Measurements from ENCODE around the gene ANO6. TPM values are rescaled to one million over a fixed set of nuclear protein-coding genes. Genes with fewer than 3 reads are reported as not detected.

ANO6 gene
- total RNA-seq, 3 donors from 2014 or later (not counting 1 experiment from before 2014, with no cell fraction given), result 26.6 to 31.0 (median 30.4) TPM

DNA sequence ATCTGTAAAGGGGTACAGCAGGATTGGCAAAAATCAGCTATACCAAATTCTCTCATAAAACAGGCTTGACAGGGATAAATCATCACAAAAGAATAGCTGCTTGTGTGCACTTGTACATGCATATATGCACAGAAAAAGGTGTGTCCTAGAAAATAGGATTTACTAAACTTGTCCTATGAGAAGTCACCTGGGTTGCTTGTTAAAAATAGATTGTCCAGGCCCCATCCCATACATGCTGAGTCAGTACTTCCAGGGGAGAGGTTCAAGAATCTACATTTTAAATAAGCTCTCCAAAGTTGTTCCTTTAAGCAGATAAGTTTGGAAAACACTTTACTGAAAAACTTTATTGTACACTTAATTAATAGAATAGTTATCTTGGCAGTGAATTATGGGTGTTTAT, 123.1 kb downstream of the ANO6 start:
- Mint-ChIP-seq H3K27me3 (ENCODE audit: low read depth in 2 of 2) (no peaks in the 10 kb centered on the region), H3K4me1 (no peaks in the 10 kb centered on the region), H3K36me3 (no peaks in the 10 kb centered on the region), H3K9me3 (no peaks in the 10 kb centered on the region), H3K4me3 (no peak overlapping the region), H3K27ac (no peak overlapping the region)
- TF ChIP-seq, protein P1, sequence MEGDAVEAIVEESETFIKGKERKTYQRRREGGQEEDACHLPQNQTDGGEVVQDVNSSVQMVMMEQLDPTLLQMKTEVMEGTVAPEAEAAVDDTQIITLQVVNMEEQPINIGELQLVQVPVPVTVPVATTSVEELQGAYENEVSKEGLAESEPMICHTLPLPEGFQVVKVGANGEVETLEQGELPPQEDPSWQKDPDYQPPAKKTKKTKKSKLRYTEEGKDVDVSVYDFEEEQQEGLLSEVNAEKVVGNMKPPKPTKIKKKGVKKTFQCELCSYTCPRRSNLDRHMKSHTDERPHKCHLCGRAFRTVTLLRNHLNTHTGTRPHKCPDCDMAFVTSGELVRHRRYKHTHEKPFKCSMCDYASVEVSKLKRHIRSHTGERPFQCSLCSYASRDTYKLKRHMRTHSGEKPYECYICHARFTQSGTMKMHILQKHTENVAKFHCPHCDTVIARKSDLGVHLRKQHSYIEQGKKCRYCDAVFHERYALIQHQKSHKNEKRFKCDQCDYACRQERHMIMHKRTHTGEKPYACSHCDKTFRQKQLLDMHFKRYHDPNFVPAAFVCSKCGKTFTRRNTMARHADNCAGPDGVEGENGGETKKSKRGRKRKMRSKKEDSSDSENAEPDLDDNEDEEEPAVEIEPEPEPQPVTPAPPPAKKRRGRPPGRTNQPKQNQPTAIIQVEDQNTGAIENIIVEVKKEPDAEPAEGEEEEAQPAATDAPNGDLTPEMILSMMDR (IDR thresholded peaks at IDR 0.05), result no peak
- H3K36me3 ChIP-seq (ENCODE audit: control insufficient read depth, insufficient read depth, low read length), result peaks cover 4% of the 10 kb centered on the region
- H3K27me3 ChIP-seq (ENCODE audit: control insufficient read depth, insufficient read depth, low read length), result no peaks in the 10 kb centered on the region
- H3K4me1 ChIP-seq (ENCODE audit: control insufficient read depth, insufficient read depth, low read length), result no peaks in the 10 kb centered on the region
- no peak overlapping the region for H3K4me3 ChIP-seq (ENCODE audit: low read length)
- no peak for DNase-seq
- no peak overlapping the region for H3K27ac ChIP-seq (ENCODE audit: low read length)
- no peak for ATAC-seq
- no peaks in the 10 kb centered on the region for H3K9me3 ChIP-seq (ENCODE audit: control insufficient read depth, insufficient read depth, low read length)
- intact Hi-C loops (cut with micrococcal nuclease), result no loop called here

- Mint-ChIP-seq H3K4me3 (no peak overlapping the region), H3K36me3 (no peaks in the 10 kb centered on the region), H3K9me3 (no peaks in the 10 kb centered on the region), H3K27ac (no peak overlapping the region), H3K4me1 (no peaks in the 10 kb centered on the region), H3K27me3 (ENCODE audit: low read depth in 2 of 2) (no peaks in the 10 kb centered on the region)
- DNase-seq, result no peak
- no peaks in the 10 kb centered on the region for H3K27me3 ChIP-seq (ENCODE audit: control insufficient read depth, insufficient read depth, low read length)
- H3K9me3 ChIP-seq (ENCODE audit: control insufficient read depth, insufficient read depth, low read length), result no peaks in the 10 kb centered on the region
- ATAC-seq, result no peak
- H3K27ac ChIP-seq (ENCODE audit: low read length), result no peak overlapping the region
- H3K36me3 ChIP-seq (ENCODE audit: control insufficient read depth, insufficient read depth, low read length), result peaks cover 4% of the 10 kb centered on the region
- H3K4me3 ChIP-seq (ENCODE audit: low read length), result no peak overlapping the region
- intact Hi-C loops (cut with micrococcal nuclease), result no loop called here
- WGBS (ENCODE audit: insufficient coverage), result 91% methylated on average over 3 of the region's 3 CpGs
- TF ChIP-seq, protein P1 (IDR thresholded peaks at IDR 0.05), result no peak
- H3K4me1 ChIP-seq (ENCODE audit: control insufficient read depth, insufficient read depth, low read length), result no peaks in the 10 kb centered on the region
These were observed 126.3 kb downstream of the ANO6 start for GRCh38 chr12:45342171-45342570.

- TF ChIP-seq, protein P1 (IDR thresholded peaks at IDR 0.05), result no peak
- no peaks in the 10 kb centered on the region for H3K9me3 ChIP-seq (ENCODE audit: control insufficient read depth, insufficient read depth, low read length)
- H3K36me3 ChIP-seq (ENCODE audit: control insufficient read depth, insufficient read depth, low read length), result peaks cover 4% of the 10 kb centered on the region
- no peaks in the 10 kb centered on the region for H3K9me3 Mint-ChIP-seq
- ATAC-seq (no peak), DNase-seq (no peak)
- intact Hi-C loops (cut with micrococcal nuclease), result no loop called here
- no peaks in the 10 kb centered on the region for H3K36me3 Mint-ChIP-seq
- no peaks in the 10 kb centered on the region for H3K4me1 ChIP-seq (ENCODE audit: control insufficient read depth, insufficient read depth, low read length)
- no peak overlapping the region for H3K4me3 Mint-ChIP-seq
- H3K27ac ChIP-seq (ENCODE audit: low read length), result no peak overlapping the region
- no peaks in the 10 kb centered on the region for H3K27me3 ChIP-seq (ENCODE audit: control insufficient read depth, insufficient read depth, low read length)
- 97% methylated on average over 2 of the region's 2 CpGs for WGBS (ENCODE audit: insufficient coverage)
- H3K27me3 Mint-ChIP-seq (ENCODE audit: low read depth in 2 of 2), result no peaks in the 10 kb centered on the region
- no peaks in the 10 kb centered on the region for H3K4me1 Mint-ChIP-seq
- H3K27ac Mint-ChIP-seq, result no peak overlapping the region
- H3K4me3 ChIP-seq (ENCODE audit: low read length), result no peak overlapping the region
These were observed 127.0 kb downstream of the ANO6 start for GRCh38 chr12:45342848-45343247.

GRCh38 chr12:45343269-45344051, 127.6 kb downstream of the ANO6 start:
- Mint-ChIP-seq H3K27me3 (ENCODE audit: low read depth in 2 of 2) (no peaks in the 10 kb centered on the region), H3K36me3 (no peaks in the 10 kb centered on the region), H3K4me3 (no peak overlapping the region), H3K9me3 (no peaks in the 10 kb centered on the region), H3K4me1 (no peaks in the 10 kb centered on the region), H3K27ac (no peak overlapping the region)
- no peak for ATAC-seq
- H3K27ac ChIP-seq (ENCODE audit: low read length), result no peak overlapping the region
- no peak overlapping the region for H3K4me3 ChIP-seq (ENCODE audit: low read length)
- no peaks in the 10 kb centered on the region for H3K9me3 ChIP-seq (ENCODE audit: control insufficient read depth, insufficient read depth, low read length)
- TF ChIP-seq, protein P1 (IDR thresholded peaks at IDR 0.05), result no peak
- 97% methylated on average over 5 of the region's 6 CpGs for WGBS (ENCODE audit: insufficient coverage)
- peaks cover 9% of the 10 kb centered on the region for H3K36me3 ChIP-seq (ENCODE audit: control insufficient read depth, insufficient read depth, low read length)
- intact Hi-C loops (cut with micrococcal nuclease), result no loop called here
- no peaks in the 10 kb centered on the region for H3K4me1 ChIP-seq (ENCODE audit: control insufficient read depth, insufficient read depth, low read length)
- no peak for DNase-seq
- no peaks in the 10 kb centered on the region for H3K27me3 ChIP-seq (ENCODE audit: control insufficient read depth, insufficient read depth, low read length)
